GM13977 (cell line): ENCODE results near the gene IL4R.

Experiments used
- DNase-seq: peaks from one replicate; pipeline ENCODE4 v3.0.0; 2012; ENCODE audit warnings: low spot score
- in situ Hi-C: fragments of 300-500 bp; cut with MboI; formaldehyde crosslinking; loops from one replicate; pipeline ENCODE4 v1.12.0; 2022; ENCODE audit warnings: low sequenced_read_pairs, low pct_unique_long_range_greater_than_20kb, mixed read lengths, inconsistent platforms; ENCODE audit not compliant: unreplicated experiment
- TF ChIP-seq, protein P1 (sequence below): IDR thresholded peaks from 2 replicates; pipeline ENCODE4 v1.5.1; 2012; ENCODE audit warnings: mild to moderate bottlenecking, control low read depth; ENCODE audit not compliant: insufficient read depth; ENCODE audit errors: extremely low read depth, missing control alignments

IL4R gene

DNA sequence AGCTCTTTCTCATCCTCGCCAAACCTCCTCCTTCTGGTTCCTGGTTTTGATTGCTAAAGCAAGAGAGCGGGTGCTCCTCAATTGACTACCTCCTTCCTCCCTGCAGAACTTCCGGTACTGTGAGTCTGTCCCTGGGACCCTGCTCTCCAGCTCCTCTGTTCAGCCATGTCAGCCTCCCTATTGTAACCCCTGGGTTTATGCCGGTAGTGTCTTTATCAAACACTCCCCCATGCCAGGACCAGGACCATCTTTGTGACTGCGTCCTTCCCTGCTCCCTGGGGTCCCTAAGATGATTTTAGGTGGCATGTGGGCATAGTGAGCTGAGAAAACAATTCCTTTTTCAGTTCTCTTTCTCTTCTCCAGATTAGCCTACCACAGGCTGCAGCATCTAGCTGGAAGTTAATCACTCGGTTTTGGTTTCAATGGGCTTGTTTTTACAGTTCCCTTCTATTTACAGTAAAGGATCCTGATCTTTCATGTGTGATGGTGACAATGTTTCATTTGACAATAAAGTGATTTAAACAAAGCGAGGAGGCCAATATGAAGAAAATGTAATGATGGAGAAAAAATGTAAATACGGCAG is 60.5 kb downstream of the IL4R start:
- TF ChIP-seq, protein P1, sequence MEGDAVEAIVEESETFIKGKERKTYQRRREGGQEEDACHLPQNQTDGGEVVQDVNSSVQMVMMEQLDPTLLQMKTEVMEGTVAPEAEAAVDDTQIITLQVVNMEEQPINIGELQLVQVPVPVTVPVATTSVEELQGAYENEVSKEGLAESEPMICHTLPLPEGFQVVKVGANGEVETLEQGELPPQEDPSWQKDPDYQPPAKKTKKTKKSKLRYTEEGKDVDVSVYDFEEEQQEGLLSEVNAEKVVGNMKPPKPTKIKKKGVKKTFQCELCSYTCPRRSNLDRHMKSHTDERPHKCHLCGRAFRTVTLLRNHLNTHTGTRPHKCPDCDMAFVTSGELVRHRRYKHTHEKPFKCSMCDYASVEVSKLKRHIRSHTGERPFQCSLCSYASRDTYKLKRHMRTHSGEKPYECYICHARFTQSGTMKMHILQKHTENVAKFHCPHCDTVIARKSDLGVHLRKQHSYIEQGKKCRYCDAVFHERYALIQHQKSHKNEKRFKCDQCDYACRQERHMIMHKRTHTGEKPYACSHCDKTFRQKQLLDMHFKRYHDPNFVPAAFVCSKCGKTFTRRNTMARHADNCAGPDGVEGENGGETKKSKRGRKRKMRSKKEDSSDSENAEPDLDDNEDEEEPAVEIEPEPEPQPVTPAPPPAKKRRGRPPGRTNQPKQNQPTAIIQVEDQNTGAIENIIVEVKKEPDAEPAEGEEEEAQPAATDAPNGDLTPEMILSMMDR: no peak
- in situ Hi-C loops: loop anchor here (10.0 kb wide), 1 partner anchor 200 kb away; no protein-coding TSS in a partner anchor
- DNase-seq: peak; percentile 47

DNA sequence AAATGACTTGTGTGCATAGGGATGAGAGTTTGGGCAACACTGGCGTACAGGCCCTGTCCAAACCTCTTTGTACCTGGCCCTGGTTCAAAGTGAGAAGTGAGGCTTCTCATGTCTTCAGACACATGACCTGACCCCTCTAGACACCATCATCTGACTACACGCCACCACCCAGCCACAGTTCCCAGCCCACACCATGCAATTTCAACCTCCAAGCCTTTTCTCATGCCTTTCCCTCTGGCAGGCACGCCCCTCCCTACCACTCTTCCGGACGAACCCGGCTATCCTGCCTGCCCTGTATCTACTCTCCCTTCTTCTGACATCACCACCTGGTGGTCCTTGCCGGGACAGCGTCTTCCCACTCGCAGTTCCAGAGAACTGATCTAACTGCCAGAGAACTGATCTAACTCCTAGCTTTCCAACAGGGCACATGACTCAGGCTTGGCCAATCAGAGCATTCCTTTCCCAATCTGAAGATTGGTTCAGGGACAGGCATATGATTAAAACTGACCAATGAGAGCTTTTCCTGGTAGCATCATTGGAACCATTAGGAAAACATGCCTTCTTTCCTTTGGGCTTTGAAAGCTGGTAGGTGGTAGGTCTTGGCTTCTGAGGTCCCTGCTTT is 61.1 kb downstream of the IL4R start:
- peak; percentile 68 for DNase-seq
- in situ Hi-C loops: loop anchor here (10.0 kb wide), 1 partner anchor 200 kb away; no protein-coding TSS in a partner anchor
- TF ChIP-seq, protein P1: peak; percentile 19

DNA sequence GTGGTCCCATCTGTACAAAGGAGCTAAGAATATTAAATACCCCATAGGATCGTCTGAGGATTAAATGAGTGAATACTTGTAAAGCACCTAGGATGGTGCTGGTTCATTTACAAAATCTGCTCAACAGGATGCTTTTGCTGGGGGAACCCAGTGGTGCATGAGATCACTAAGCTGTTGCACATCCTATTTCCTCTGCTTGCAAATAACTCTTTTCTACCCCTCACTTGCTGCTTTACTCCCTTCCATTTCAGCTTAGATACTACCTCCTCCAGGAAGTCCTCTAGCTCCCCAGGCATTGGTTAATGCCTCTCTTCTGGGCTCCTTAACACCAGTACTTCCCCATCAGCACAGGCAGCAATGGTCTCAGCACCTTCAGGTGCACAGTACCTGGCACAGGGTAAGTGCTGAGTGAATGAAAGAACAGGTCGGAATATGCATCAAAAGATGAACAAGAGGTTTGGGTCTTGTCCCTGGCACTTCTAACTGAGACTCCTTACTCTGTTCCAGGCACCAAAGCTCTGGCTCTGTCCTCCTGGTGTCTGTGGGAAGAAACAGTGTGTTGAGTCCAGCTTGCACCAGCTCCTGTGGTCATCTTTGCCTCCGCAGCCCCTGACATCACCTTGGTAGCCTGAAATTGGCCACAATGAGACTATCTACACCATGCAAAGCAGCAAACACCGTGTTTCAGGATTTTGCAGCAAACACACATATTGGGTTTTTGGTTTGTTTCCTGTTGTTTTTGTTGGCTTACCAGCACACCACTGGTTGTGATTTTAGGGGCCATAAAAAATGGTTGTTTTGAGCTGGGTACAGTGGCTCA is 64.1 kb downstream of the IL4R start:
- DNase-seq: peak; percentile 47
- TF ChIP-seq, protein P1: no peak
- in situ Hi-C loops: loop anchor here (10.0 kb wide), 1 partner anchor 203 kb away; no protein-coding TSS in a partner anchor

DNA sequence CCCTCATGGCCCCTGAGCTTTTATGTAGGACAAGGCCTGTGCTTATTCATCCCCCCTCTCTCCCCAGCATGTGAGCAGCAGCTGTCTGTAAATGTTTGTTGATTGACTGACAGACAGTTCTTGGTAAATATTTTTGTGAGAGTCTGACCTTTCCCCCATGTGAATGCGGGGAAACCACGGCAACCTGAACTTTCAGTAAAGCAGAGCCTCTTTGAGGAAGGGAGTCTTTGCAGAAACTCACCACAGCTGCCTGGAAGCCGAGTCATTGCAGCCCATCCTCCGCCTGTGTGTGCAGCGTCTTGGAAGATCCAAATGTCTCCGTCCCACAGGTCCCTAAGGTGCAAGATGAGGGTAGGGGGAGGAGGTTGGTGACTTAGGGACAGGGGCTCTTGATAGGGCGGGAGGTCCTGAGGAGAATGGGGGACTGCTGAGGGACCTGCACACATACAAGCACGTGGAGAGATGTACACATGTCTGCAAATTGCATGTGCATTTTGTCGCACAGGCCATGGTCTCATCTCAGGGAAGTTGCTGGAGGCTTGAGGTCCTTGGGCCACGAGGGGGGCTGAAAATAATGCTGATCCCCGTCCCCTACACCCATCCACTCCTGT is 65.2 kb downstream of the IL4R start:
- TF ChIP-seq, protein P1: no peak
- in situ Hi-C loops: loop anchor here (10.0 kb wide), 1 partner anchor 204 kb away; no protein-coding TSS in a partner anchor
- DNase-seq: no peak

DNA sequence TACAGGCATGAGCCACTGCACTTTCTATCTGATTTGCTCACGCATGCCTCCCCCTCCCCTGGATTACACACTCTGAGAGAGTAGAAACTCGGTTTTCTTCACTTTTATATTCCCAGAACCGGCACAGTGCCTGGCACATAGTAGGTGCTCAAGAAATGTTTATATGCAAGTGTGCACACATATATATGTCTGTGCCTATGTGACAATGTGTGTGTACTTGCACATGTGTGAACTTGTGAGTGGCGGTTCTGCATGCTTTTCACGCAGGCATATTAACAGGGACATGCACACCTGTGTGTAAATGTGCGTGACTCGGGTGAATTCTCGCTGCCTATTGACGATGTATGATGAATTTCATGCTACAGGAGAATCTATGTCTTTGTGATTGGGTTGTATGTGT is 66.1 kb downstream of the IL4R start:
- in situ Hi-C loops: loop anchor here (10.0 kb wide), 1 partner anchor 205 kb away; no protein-coding TSS in a partner anchor
- DNase-seq: no peak
- TF ChIP-seq, protein P1: no peak

DNA sequence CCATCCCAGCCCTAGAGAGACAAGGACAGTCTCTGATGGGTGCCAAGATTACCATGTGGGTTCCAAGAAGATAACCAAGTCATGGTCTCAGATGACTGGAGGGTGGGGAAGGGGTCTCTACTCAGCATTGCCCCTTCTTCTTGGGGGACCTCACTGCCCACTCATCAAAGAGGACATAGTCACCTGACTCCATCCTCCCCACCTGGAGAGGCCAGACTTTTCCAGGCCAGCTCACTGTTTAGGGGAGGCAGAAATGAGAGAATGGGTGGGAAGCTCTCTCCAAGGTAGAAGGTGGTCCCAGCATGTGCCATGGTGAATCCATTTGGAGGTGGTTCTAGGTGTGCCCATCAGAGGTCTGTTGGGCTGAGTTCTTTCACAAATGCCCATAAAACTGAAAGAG is 67.5 kb downstream of the IL4R start:
- in situ Hi-C loops: no loop called here
- TF ChIP-seq, protein P1: no peak

More for the DNA sequence above, 67.5 kb downstream of the IL4R start:
- no peak for DNase-seq
